Measurements from ENCODE around the gene TMEM225B. TPM values are rescaled to one million over a fixed set of nuclear protein-coding genes. Genes with fewer than 3 reads are reported as not detected.

The TMEM225B gene
- total and polyA plus RNA-seq, 11 donors, result 0.10 to 0.52 (median 0.51) TPM; not detected in 6

- Histone ChIP-seq H3K4me3 (no peak overlapping the region), H3K36me3 (peaks cover 0 to 100% (median 98%) of the 10 kb centered on the region in 9 donors), H3K27me3 (no peaks in the 10 kb centered on the region), H3K4me1 (peaks cover 0 to 15% (median under 1%) of the 10 kb centered on the region in 12 donors), H3K9me3 (no peaks in the 10 kb centered on the region), H3K27ac (no peak overlapping the region)
- 83 to 97% (median 93%) methylated on average over 1 of the region's 1 CpG for WGBS, 4 donors
- DNase-seq (no peak), ATAC-seq (no peak)
- intact Hi-C loops (cut with DNase I), result loop anchor here in 1 of 10 donors (10.0 kb wide), 1 partner anchor 112 kb away; no protein-coding TSS in a partner anchor
- no peak for TF ChIP-seq CTCF (IDR thresholded peaks at IDR 0.05)
- no peak for TF ChIP-seq POLR2A (IDR thresholded peaks at IDR 0.05)
Measured at GRCh38 chr7:99626661-99627060, 28.6 kb downstream of the TMEM225B start.

- Histone ChIP-seq H3K9me3 (no peaks in the 10 kb centered on the region), H3K27ac (no peak overlapping the region), H3K4me1 (peaks cover 0 to 19% (median 2%) of the 10 kb centered on the region in 12 donors), H3K36me3 (peaks cover 0 to 99% (median 97%) of the 10 kb centered on the region in 9 donors), H3K4me3 (no peak overlapping the region), H3K27me3 (no peaks in the 10 kb centered on the region)
- intact Hi-C loops (cut with DNase I), result loop anchor here in 1 of 10 donors (10.0 kb wide), 1 partner anchor 113 kb away; no protein-coding TSS in a partner anchor
- DNase-seq (no peak), ATAC-seq (no peak)
- WGBS, 4 donors, result 94 to 97% (median 96%) methylated on average over 11 of the region's 11 CpGs
- TF ChIP-seq CTCF (IDR thresholded peaks at IDR 0.05) (no peak), POLR2A (IDR thresholded peaks at IDR 0.05) (no peak)
Measured at GRCh38 chr7:99627513-99627912, 29.4 kb downstream of the TMEM225B start.

GRCh38 chr7:99628471-99629465 is 30.7 kb downstream of the TMEM225B start:
- H3K9me3 ChIP-seq, result no peaks in the 10 kb centered on the region

More at GRCh38 chr7:99628471-99629465, 30.7 kb downstream of the TMEM225B start:
- Histone ChIP-seq H3K36me3 (peaks cover 0 to 99% (median 86%) of the 10 kb centered on the region in 9 donors), H3K4me3 (no peak overlapping the region), H3K4me1 (peaks cover 0 to 17% (median 2%) of the 10 kb centered on the region in 12 donors), H3K27ac (no peak overlapping the region), H3K27me3 (no peaks in the 10 kb centered on the region)
- intact Hi-C loops (cut with DNase I), result loop anchor here in 1 of 10 donors (10.0 kb wide), 1 partner anchor 114 kb away; no protein-coding TSS in a partner anchor
- DNase-seq (no peak), ATAC-seq (no peak)
- TF ChIP-seq CTCF (IDR thresholded peaks at IDR 0.05) (no peak), POLR2A (IDR thresholded peaks at IDR 0.05) (no peak)
- 78 to 83% (median 81%) methylated on average over 14 of the region's 14 CpGs for WGBS, 4 donors

Data from heart left ventricle (tissue), 16 donors.